Measurements from ENCODE around the gene ZNF621.

- TF ChIP-seq GATA3 (IDR thresholded peaks at IDR 0.05; ENCODE audit: low read depth, low read length): no peak
- TF ChIP-seq GATA2 (IDR thresholded peaks at IDR 0.05; ENCODE audit: low read depth, low read length): no peak
Measured at GRCh38 chr3:40497288-40497687, 27.5 kb upstream of the ZNF621 start.

All from SH-SY5Y (cell line).